GM23338 (cell line): ENCODE results near the gene PARVG. TPM values are rescaled to one million over a fixed set of nuclear protein-coding genes. Genes with fewer than 3 reads are reported as not detected.
A peak's percentile ranks its signal among the peaks of the same experiment; 100 is the strongest.

Experiments used
- ATAC-seq: fragments of 200-7000 bp; cut with Tn5 transposase; 3 replicates; pipeline ENCODE4 v1.9.1; 2020
- DNase-seq: peaks from one replicate; pipeline ENCODE4 v3.0.0-alpha.2; 2015; ENCODE audit warnings: low spot score
- H2AFZ ChIP-seq: fragments of 200-600 bp; sonication (generic); 2 replicates; pipeline ENCODE4 v1.8.0; 2016; ENCODE audit warnings: antibody characterized with exemption, mild to moderate bottlenecking, moderate library complexity
- H3F3A ChIP-seq: fragments of 200-600 bp; sonication (generic); replicated peaks from 2 replicates; pipeline ENCODE4 v1.8.0; 2017; ENCODE audit warnings: antibody characterized with exemption, mixed run types, low read depth
- H3K27ac ChIP-seq: fragments of 200-600 bp; sonication (generic); 2 replicates; pipeline ENCODE4 v1.6.1; 2016; ENCODE audit warnings: low read depth
- H3K27me3 ChIP-seq: fragments of 200-600 bp; sonication (generic); 2 replicates; pipeline ENCODE4 v1.8.0; 2016; ENCODE audit warnings: mild to moderate bottlenecking, mixed run types, moderate library complexity; ENCODE audit not compliant: insufficient read depth
- H3K36me3 ChIP-seq: fragments of 200-600 bp; sonication (generic); 2 replicates; pipeline ENCODE4 v1.8.0; 2016; ENCODE audit warnings: mild to moderate bottlenecking; ENCODE audit not compliant: insufficient read depth
- H3K4me1 ChIP-seq: fragments of 200-600 bp; sonication (generic); 2 replicates; pipeline ENCODE4 v1.8.0; 2016; ENCODE audit warnings: mild to moderate bottlenecking, moderate library complexity; ENCODE audit not compliant: insufficient read depth
- H3K4me2 ChIP-seq: fragments of 200-600 bp; sonication (generic); 2 replicates; pipeline ENCODE4 v1.7.1; 2017; ENCODE audit warnings: mixed run types
- H3K4me3 ChIP-seq: fragments of 200-600 bp; sonication (generic); 2 replicates; pipeline ENCODE4 v1.6.1; 2016; ENCODE audit warnings: mixed run types
- H3K79me2 ChIP-seq: fragments of 200-600 bp; sonication (generic); replicated peaks from 2 replicates; pipeline ENCODE4 v1.8.0; 2017; ENCODE audit warnings: mild to moderate bottlenecking; ENCODE audit not compliant: insufficient read depth
- H3K9me2 ChIP-seq: fragments of 200-600 bp; sonication (generic); 2 replicates; pipeline ENCODE4 v1.8.0; 2017; ENCODE audit not compliant: insufficient read depth
- H4K20me1 ChIP-seq: fragments of 200-600 bp; sonication (generic); replicated peaks from 2 replicates; pipeline ENCODE4 v1.8.0; 2017; ENCODE audit warnings: mild to moderate bottlenecking; ENCODE audit not compliant: insufficient read depth
- H3K27ac Mint-ChIP-seq: 2 replicates; pipeline ENCODE4 v1.8.0; 2020; ENCODE audit warnings: inconsistent platforms, mild to moderate bottlenecking, moderate library complexity, mixed read lengths
- H3K27me3 Mint-ChIP-seq: 3 replicates; pipeline ENCODE4 v1.8.0; 2022; ENCODE audit warnings: low read depth, mild to moderate bottlenecking, moderate library complexity, mixed read lengths, inconsistent platforms; ENCODE audit not compliant: insufficient read depth, poor library complexity
- H3K36me3 Mint-ChIP-seq: 3 replicates; pipeline ENCODE4 v1.8.0; 2021; ENCODE audit warnings: low read depth, mild to moderate bottlenecking, inconsistent platforms, moderate library complexity, mixed read lengths
- H3K4me1 Mint-ChIP-seq: 3 replicates; pipeline ENCODE4 v1.8.0; 2020; ENCODE audit warnings: mild to moderate bottlenecking, inconsistent platforms, mixed read lengths
- H3K4me3 Mint-ChIP-seq: 3 replicates; pipeline ENCODE4 v1.8.0; 2021; ENCODE audit warnings: moderate library complexity, mild to moderate bottlenecking, inconsistent platforms, mixed read lengths
- H3K9me3 Mint-ChIP-seq: 3 replicates; pipeline ENCODE4 v1.8.0; 2020; ENCODE audit warnings: moderate library complexity, mild to moderate bottlenecking, inconsistent platforms, mixed read lengths
- CREB1 ChIP-seq: fragments of 250-450 bp; sonication (Bioruptor Pico); IDR thresholded peaks from 2 replicates; pipeline ENCODE4 v1.5.0; 2020; ENCODE audit warnings: low read depth, mild to moderate bottlenecking, moderate library complexity
- EZH2 ChIP-seq: fragments of 200-600 bp; sonication (generic); IDR thresholded peaks from one replicate; pipeline ENCODE4 v1.8.0; 2017; ENCODE audit warnings: antibody characterized with exemption, mild to moderate bottlenecking, low read depth; ENCODE audit not compliant: unreplicated experiment
- EZH2phosphoT487 ChIP-seq: fragments of 200-600 bp; sonication (generic); IDR thresholded peaks from one replicate; pipeline ENCODE4 v1.8.1; 2018; ENCODE audit warnings: antibody characterized with exemption; ENCODE audit not compliant: unreplicated experiment
- JUNB ChIP-seq: IDR thresholded peaks from one replicate; pipeline ENCODE4 v1.6.1; 2016; ENCODE audit warnings: antibody characterized with exemption; ENCODE audit not compliant: unreplicated experiment
- NANOG ChIP-seq: IDR thresholded peaks from 2 replicates; pipeline ENCODE4 v1.6.1; 2016; ENCODE audit warnings: antibody characterized with exemption, borderline replicate concordance
- ZNF114 ChIP-seq: fragments of 250-450 bp; sonication (Bioruptor Pico); IDR thresholded peaks from 2 replicates; pipeline ENCODE4 v1.5.0; 2020; ENCODE audit warnings: mild to moderate bottlenecking, moderate library complexity
- ZNF331 ChIP-seq: fragments of 250-450 bp; sonication (Bioruptor Pico); IDR thresholded peaks from 2 replicates; pipeline ENCODE4 v1.5.0; 2020; ENCODE audit warnings: low read depth, mild to moderate bottlenecking, moderate library complexity
- polyA plus RNA-seq: library from polyadenylated mRNA; unstranded; fragments of >200 nt; fragmentation: Nextera tagmentation; extraction: Ambion mirVana; gene quantifications from 2 replicates; pipeline ENCODE4 v1.2.1, GENCODE V29; 2016
- total RNA-seq: library from RNA; depleted of rRNA; stranded (reverse); fragments of >200 nt; shearing (Covaris generic); gene quantifications from 2 replicates; pipeline ENCODE4 v1.2.3, GENCODE V29; 2014
- TF ChIP-seq, protein P1 (sequence below), 2 experiments: fragments of 200-600 bp in 1 of 2; sonication (generic) in 1 of 2; conservative IDR thresholded peaks; 2 replicates each; pipeline versions ENCODE4 v1.5.1 to v1.6.1; 2016 to 2017; ENCODE audit warnings: antibody characterized with exemption in 2 of 2, low read depth in 2 of 2, mild to moderate bottlenecking in 2 of 2, moderate library complexity in 1 of 2
- TF ChIP-seq, protein P2 (sequence below): IDR thresholded peaks from 2 replicates; pipeline ENCODE4 v1.6.1; 2016; ENCODE audit warnings: antibody characterized with exemption
- TF ChIP-seq, protein P3 (sequence below): fragments of 250-450 bp; sonication (Bioruptor Pico); IDR thresholded peaks from 2 replicates; pipeline ENCODE4 v1.5.0; 2020; ENCODE audit warnings: mild to moderate bottlenecking, moderate library complexity

PARVG gene
- total and polyA plus RNA-seq, 2 experiments from 2014 or later: 0.14 to 0.31 TPM

DNA sequence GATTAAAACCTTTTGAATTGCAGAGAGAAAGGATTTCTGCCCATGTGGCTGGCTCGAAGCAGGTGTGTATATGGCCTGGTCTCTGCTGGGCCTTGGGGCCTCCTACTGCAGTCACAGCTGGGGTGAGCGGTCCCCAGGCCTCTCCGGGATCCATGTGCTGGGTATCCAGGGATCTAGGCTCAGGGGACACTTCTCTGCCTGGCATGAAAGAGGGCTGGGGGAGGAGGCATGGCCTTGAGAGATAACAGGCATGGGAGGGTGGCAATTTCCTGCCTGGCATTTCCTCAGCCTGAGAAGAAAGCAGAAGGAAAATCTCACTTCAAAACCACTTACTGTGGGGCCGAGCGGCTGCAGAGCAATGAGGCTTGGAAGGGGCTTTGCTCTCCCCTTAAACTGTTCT is 20.3 kb upstream of the PARVG start (continued):
- TF ChIP-seq, protein P1, sequence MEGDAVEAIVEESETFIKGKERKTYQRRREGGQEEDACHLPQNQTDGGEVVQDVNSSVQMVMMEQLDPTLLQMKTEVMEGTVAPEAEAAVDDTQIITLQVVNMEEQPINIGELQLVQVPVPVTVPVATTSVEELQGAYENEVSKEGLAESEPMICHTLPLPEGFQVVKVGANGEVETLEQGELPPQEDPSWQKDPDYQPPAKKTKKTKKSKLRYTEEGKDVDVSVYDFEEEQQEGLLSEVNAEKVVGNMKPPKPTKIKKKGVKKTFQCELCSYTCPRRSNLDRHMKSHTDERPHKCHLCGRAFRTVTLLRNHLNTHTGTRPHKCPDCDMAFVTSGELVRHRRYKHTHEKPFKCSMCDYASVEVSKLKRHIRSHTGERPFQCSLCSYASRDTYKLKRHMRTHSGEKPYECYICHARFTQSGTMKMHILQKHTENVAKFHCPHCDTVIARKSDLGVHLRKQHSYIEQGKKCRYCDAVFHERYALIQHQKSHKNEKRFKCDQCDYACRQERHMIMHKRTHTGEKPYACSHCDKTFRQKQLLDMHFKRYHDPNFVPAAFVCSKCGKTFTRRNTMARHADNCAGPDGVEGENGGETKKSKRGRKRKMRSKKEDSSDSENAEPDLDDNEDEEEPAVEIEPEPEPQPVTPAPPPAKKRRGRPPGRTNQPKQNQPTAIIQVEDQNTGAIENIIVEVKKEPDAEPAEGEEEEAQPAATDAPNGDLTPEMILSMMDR (conservative IDR thresholded peaks at IDR 0.05; ENCODE audit: low read depth in 2 of 2): no peak

DNA sequence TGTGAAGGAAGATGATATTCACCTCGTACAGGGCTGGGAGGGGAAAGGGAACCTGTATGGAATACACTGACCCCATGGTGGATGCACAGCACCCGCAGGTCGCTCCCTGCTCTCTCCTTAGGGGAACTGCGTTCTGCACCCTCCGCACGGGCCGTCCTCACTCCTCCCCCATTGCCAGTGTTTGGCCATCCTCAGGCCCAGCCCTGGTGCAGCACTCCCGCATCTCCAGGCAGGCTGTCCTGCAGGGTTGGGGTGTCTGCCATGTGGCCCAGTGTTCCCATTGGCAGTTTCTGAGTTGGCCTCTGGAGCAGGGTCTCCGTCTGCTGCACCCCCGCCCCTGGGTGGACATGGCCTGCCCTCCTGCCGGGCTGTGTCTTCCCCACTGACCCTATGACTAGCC is 19.1 kb upstream of the PARVG start:
- H3K27me3 Mint-ChIP-seq: peaks cover 10% of the 10 kb centered on the region
- H3K4me1 Mint-ChIP-seq: peaks cover 39% of the 10 kb centered on the region
- Histone ChIP-seq H3F3A (no peaks in the 10 kb centered on the region), H3K9me2 (no peaks in the 10 kb centered on the region), H3K4me1 (peaks cover 12% of the 10 kb centered on the region), H3K27ac (no peak overlapping the region), H3K4me3 (no peak overlapping the region), H3K36me3 (no peaks in the 10 kb centered on the region), H3K27me3 (no peaks in the 10 kb centered on the region), H4K20me1 (no peaks in the 10 kb centered on the region), H3K4me2 (no peak overlapping the region), H2AFZ (no peak overlapping the region), H3K79me2 (no peaks in the 10 kb centered on the region)
- no peak overlapping the region for H3K4me3 Mint-ChIP-seq
- no peak overlapping the region for H3K27ac Mint-ChIP-seq
- peaks cover 2% of the 10 kb centered on the region; the same call in 2 of the 3 replicates for H3K36me3 Mint-ChIP-seq
- no peaks in the 10 kb centered on the region for H3K9me3 Mint-ChIP-seq
- ATAC-seq (peak; percentile 27; the same call in 2 of the 3 replicates), DNase-seq (no peak)
- TF ChIP-seq ZNF114 (CRISPR knock-in tag): no peak
- TF ChIP-seq JUNB: no peak
- TF ChIP-seq, protein P2, sequence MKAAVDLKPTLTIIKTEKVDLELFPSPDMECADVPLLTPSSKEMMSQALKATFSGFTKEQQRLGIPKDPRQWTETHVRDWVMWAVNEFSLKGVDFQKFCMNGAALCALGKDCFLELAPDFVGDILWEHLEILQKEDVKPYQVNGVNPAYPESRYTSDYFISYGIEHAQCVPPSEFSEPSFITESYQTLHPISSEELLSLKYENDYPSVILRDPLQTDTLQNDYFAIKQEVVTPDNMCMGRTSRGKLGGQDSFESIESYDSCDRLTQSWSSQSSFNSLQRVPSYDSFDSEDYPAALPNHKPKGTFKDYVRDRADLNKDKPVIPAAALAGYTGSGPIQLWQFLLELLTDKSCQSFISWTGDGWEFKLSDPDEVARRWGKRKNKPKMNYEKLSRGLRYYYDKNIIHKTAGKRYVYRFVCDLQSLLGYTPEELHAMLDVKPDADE: no peak
- TF ChIP-seq ZNF331: no peak
- no peak for TF ChIP-seq EZH2phosphoT487
- TF ChIP-seq NANOG: no peak
- TF ChIP-seq, protein P3, sequence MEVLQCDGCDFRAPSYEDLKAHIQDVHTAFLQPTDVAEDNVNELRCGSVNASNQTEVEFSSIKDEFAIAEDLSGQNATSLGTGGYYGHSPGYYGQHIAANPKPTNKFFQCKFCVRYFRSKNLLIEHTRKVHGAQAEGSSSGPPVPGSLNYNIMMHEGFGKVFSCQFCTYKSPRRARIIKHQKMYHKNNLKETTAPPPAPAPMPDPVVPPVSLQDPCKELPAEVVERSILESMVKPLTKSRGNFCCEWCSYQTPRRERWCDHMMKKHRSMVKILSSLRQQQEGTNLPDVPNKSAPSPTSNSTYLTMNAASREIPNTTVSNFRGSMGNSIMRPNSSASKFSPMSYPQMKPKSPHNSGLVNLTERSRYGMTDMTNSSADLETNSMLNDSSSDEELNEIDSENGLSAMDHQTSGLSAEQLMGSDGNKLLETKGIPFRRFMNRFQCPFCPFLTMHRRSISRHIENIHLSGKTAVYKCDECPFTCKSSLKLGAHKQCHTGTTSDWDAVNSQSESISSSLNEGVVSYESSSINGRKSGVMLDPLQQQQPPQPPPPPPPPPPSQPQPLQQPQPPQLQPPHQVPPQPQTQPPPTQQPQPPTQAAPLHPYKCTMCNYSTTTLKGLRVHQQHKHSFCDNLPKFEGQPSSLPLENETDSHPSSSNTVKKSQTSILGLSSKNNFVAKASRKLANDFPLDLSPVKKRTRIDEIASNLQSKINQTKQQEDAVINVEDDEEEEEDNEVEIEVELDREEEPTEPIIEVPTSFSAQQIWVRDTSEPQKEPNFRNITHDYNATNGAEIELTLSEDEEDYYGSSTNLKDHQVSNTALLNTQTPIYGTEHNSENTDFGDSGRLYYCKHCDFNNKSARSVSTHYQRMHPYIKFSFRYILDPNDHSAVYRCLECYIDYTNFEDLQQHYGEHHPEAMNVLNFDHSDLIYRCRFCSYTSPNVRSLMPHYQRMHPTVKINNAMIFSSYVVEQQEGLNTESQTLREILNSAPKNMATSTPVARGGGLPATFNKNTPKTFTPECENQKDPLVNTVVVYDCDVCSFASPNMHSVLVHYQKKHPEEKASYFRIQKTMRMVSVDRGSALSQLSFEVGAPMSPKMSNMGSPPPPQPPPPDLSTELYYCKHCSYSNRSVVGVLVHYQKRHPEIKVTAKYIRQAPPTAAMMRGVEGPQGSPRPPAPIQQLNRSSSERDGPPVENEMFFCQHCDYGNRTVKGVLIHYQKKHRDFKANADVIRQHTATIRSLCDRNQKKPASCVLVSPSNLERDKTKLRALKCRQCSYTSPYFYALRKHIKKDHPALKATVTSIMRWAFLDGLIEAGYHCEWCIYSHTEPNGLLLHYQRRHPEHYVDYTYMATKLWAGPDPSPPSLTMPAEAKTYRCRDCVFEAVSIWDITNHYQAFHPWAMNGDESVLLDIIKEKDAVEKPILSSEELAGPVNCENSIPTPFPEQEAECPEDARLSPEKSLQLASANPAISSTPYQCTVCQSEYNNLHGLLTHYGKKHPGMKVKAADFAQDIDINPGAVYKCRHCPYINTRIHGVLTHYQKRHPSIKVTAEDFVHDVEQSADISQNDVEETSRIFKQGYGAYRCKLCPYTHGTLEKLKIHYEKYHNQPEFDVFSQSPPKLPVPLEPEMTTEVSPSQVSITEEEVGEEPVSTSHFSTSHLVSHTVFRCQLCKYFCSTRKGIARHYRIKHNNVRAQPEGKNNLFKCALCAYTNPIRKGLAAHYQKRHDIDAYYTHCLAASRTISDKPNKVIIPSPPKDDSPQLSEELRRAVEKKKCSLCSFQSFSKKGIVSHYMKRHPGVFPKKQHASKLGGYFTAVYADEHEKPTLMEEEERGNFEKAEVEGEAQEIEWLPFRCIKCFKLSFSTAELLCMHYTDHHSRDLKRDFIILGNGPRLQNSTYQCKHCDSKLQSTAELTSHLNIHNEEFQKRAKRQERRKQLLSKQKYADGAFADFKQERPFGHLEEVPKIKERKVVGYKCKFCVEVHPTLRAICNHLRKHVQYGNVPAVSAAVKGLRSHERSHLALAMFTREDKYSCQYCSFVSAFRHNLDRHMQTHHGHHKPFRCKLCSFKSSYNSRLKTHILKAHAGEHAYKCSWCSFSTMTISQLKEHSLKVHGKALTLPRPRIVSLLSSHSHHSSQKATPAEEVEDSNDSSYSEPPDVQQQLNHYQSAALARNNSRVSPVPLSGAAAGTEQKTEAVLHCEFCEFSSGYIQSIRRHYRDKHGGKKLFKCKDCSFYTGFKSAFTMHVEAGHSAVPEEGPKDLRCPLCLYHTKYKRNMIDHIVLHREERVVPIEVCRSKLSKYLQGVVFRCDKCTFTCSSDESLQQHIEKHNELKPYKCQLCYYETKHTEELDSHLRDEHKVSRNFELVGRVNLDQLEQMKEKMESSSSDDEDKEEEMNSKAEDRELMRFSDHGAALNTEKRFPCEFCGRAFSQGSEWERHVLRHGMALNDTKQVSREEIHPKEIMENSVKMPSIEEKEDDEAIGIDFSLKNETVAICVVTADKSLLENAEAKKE (CRISPR knock-in tag): no peak
- no peak for TF ChIP-seq CREB1 (CRISPR knock-in tag)
- TF ChIP-seq, protein P1 (conservative IDR thresholded peaks at IDR 0.05; ENCODE audit: low read depth in 2 of 2): no peak
- TF ChIP-seq EZH2: no peak
